Progenitor cell of endocrine pancreas (in vitro differentiated cells): ENCODE data around the gene ZFHX3. TPM values are rescaled to one million over a fixed set of nuclear protein-coding genes. Genes with fewer than 3 reads are reported as not detected.

Experiments used
- DNase-seq: peaks from one replicate; pipeline ENCODE4 v3.0.0; 2021; ENCODE audit warnings: low spot score; ENCODE audit not compliant: unreplicated experiment
- H3K27ac Mint-ChIP-seq: 2 replicates; pipeline ENCODE4 v1.8.0; 2021; ENCODE audit warnings: mild to moderate bottlenecking, moderate library complexity, mixed read lengths
- H3K27me3 Mint-ChIP-seq: 2 replicates; pipeline ENCODE4 v1.8.0; 2021; ENCODE audit warnings: mixed read lengths
- H3K36me3 Mint-ChIP-seq: 2 replicates; pipeline ENCODE4 v1.8.0; 2022; ENCODE audit warnings: mixed read lengths; ENCODE audit not compliant: insufficient read depth
- H3K4me1 Mint-ChIP-seq: 2 replicates; pipeline ENCODE4 v1.8.0; 2021; ENCODE audit warnings: low read depth, mixed read lengths
- H3K4me3 Mint-ChIP-seq: 2 replicates; pipeline ENCODE4 v1.8.0; 2021; ENCODE audit warnings: low read depth, mild to moderate bottlenecking, moderate library complexity, mixed read lengths
- H3K9me3 Mint-ChIP-seq: 2 replicates; pipeline ENCODE4 v1.8.0; 2021; ENCODE audit warnings: low read depth, mixed read lengths
- total RNA-seq: library from RNA; stranded (reverse); gene quantifications from 2 replicates; pipeline ENCODE4 v1.2.1, GENCODE V29; 2021
- TF ChIP-seq, protein P1 (sequence below): fragments of 200-600 bp; sonication (generic); IDR thresholded peaks from one replicate; pipeline ENCODE4 v1.5.0; 2021; ENCODE audit warnings: antibody characterized with exemption, mild to moderate bottlenecking; ENCODE audit not compliant: unreplicated experiment

The ZFHX3 gene
- total RNA-seq, 1 donor from 2014 or later, result 54.0 TPM

DNA sequence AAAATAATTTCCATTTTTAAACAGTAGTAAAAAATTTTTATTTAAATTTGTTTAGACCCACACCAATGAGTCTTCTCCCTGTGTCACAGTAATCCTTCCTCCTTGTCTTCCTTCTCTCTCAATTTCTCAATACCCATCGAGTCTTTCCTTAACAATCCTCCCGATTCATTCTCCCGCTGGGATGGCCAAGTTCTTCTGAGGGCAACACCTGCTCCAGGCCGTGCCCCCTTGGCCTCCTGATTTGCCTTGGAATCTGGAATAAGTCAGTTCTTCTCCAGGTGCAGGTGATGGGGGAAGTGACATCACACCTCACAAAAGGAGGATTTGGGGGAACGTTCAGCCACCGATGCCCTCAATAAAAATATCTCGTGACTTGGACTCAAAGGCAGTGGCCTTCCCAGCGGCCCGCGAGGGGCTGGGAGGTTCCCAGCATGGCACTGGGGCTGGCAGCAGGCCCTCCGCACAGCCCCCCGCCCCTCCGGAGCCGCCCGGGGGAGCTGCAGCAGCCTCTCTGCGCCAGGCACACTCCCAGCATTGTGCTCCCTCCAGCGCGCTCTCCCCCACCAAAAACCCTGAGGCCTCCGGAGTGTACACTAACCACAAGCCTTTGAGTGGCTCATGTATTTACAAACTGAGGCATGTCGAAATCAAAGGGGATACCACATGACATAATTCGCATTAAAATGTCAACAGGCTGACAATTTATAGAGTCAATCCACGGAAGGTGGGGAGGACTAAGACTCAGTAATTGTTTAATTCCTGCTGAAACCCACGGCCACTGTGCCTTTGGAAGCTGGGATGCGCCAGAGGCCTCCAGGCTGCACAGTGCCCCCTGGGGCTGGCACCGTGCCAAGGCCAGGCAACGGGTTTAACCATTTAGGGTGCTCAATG lies 120.5 kb downstream of the ZFHX3 start:
- H3K27me3 Mint-ChIP-seq, result no peaks in the 10 kb centered on the region
- peaks cover 60% of the 10 kb centered on the region for H3K4me1 Mint-ChIP-seq
- peaks cover 2% of the 10 kb centered on the region for H3K36me3 Mint-ChIP-seq
- TF ChIP-seq, protein P1, sequence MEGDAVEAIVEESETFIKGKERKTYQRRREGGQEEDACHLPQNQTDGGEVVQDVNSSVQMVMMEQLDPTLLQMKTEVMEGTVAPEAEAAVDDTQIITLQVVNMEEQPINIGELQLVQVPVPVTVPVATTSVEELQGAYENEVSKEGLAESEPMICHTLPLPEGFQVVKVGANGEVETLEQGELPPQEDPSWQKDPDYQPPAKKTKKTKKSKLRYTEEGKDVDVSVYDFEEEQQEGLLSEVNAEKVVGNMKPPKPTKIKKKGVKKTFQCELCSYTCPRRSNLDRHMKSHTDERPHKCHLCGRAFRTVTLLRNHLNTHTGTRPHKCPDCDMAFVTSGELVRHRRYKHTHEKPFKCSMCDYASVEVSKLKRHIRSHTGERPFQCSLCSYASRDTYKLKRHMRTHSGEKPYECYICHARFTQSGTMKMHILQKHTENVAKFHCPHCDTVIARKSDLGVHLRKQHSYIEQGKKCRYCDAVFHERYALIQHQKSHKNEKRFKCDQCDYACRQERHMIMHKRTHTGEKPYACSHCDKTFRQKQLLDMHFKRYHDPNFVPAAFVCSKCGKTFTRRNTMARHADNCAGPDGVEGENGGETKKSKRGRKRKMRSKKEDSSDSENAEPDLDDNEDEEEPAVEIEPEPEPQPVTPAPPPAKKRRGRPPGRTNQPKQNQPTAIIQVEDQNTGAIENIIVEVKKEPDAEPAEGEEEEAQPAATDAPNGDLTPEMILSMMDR, result no peak
- H3K4me3 Mint-ChIP-seq, result no peak overlapping the region
- H3K27ac Mint-ChIP-seq, result no peak overlapping the region
- no peaks in the 10 kb centered on the region for H3K9me3 Mint-ChIP-seq
- DNase-seq, result no peak

DNA sequence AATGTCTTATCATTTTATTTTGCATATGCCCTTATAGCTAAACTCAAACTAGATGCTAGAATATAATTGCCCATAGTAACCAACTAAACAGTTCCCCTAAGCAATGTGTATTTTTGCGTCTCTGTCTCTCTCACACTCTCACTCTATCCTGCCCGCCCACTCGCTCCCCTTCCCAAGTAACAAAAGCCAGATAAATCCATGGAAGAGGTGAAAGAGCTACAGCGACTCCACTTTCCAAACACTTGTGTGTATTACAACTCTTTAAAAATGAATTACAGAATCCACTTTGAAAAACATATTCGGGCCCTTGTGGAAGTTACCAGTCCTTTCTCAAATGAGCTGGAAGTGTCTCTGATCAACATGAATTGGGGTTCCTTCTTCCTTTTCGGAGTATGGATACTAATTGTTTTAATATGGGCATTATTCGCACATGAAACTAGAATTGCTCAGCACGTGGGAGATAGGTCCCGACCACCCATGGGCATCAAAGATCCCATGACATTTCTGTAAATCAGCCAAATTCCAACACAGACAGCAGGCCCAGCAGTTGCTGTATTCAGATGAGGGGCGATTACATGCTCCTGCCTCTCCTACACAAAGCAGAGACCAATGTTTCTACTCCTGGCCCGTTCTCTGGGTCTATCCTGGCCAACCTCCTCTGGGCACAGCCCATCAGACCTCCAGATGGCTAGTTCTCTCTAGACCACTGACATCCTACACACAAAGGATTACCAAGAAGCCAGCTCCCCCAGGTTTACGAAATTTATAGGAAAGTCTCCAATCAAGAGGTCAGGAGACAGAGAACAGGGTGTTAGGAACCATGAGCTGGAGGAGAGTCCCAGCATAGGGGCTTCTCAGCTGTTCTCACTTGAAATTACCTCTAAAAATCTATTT lies 121.5 kb downstream of the ZFHX3 start:
- Mint-ChIP-seq H3K4me3 (no peak overlapping the region), H3K27ac (peak overlapping the region; percentile 34), H3K36me3 (peaks cover 2% of the 10 kb centered on the region), H3K4me1 (peaks cover 61% of the 10 kb centered on the region), H3K9me3 (no peaks in the 10 kb centered on the region), H3K27me3 (no peaks in the 10 kb centered on the region)
- TF ChIP-seq, protein P1, result no peak
- no peak for DNase-seq

DNA sequence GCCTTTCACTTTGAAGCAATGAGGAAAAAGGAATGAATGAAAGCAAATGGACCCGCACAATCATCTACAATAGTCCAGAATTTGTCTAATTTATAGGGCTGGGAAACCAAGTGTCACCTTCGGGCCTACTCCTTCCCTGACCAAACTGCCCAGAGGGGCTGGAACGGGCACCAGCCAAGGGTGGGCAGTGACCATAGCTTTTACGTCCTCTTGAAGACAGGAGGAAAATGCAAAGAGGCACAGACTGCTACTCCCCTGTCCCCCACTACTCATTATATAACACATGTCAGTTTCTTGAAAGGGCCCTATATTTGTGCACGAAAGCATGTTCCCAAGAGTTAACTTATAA lies 122.3 kb downstream of the ZFHX3 start:
- H3K27me3 Mint-ChIP-seq, result no peaks in the 10 kb centered on the region
- H3K4me1 Mint-ChIP-seq, result peaks cover 59% of the 10 kb centered on the region
- DNase-seq, result no peak
- peaks cover 2% of the 10 kb centered on the region for H3K36me3 Mint-ChIP-seq
- no peak overlapping the region for H3K4me3 Mint-ChIP-seq
- H3K9me3 Mint-ChIP-seq, result no peaks in the 10 kb centered on the region
- H3K27ac Mint-ChIP-seq, result peak overlapping the region; percentile 98
- TF ChIP-seq, protein P1, result no peak

DNA sequence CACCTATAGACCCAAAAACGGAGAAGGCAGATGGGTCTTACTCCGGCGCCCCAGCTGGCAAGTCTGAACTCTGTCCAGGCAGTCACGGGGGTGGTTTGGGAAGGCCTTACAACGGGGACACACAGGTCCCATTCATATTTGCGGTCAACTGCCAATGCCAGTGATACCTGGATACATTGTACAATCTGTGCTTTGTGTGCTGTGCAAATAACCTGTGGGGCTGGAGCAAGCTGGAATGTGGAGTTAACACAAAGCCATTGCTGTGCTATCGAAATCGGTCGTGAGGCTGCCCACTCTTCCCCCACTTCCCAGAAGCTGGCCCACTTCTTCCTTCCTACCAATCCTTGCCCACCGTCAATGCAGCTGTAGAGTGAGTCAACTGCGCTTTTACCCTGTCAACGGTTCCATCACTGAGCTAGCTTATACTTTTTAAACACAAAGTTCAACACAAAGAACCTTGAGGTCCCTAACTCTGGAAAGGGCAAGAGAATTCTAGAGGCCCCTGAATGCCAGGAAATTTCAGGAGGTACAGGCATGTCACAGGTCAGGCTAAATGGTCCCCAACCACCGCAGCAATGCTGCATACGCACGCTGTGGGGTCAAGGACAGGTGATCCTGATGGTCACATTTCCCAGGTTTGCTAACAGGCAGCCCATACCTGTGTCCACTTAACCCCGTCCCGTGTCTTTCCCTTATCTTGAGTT lies 122.8 kb downstream of the ZFHX3 start:
- Mint-ChIP-seq H3K27ac (peak overlapping the region; percentile 98), H3K4me1 (peaks cover 55% of the 10 kb centered on the region), H3K4me3 (peak overlapping the region; percentile 41), H3K36me3 (peaks cover 2% of the 10 kb centered on the region), H3K27me3 (no peaks in the 10 kb centered on the region), H3K9me3 (no peaks in the 10 kb centered on the region)
- TF ChIP-seq, protein P1, result no peak
- peak; percentile 18 for DNase-seq

DNA sequence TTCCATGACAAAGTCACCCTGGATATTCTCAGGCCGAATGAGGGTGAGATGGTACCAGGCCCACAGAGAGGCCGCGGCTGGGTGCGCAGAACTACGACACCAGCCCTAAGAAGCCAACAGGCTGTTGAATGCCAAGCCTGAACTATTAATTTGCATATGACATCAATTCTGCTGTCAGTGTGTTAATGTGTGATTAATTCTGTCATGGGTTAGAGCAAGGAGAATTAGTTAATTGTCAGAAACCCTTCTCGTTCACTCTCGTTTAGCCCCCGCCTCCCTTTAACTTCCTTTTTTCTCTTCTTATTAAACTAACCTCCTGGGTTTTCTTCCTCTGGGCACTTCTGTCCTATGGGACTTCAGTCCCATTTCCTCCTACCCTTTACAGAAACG lies 123.4 kb downstream of the ZFHX3 start:
- Mint-ChIP-seq H3K27ac (peak overlapping the region; percentile 98), H3K4me3 (peak overlapping the region; percentile 41)

More for the DNA sequence above, 123.4 kb downstream of the ZFHX3 start:
- Mint-ChIP-seq H3K36me3 (peaks cover 2% of the 10 kb centered on the region), H3K27me3 (no peaks in the 10 kb centered on the region), H3K9me3 (no peaks in the 10 kb centered on the region), H3K4me1 (peaks cover 54% of the 10 kb centered on the region)
- DNase-seq, result no peak
- TF ChIP-seq, protein P1, result no peak
